HG02763 (cell line): ENCODE data around the gene ARR3.
"Not testable (repeated sequence)": the region's sequence is repeated elsewhere in the genome, so short reads cannot be mapped to it uniquely, and the experiment has no call there.

Source experiments
- ATAC-seq: cut with Tn5 transposase; IDR thresholded peaks from one replicate; pipeline ENCODE4 v1.9.1; 2021; ENCODE audit warnings: mild to moderate bottlenecking, moderate library complexity; ENCODE audit not compliant: unreplicated experiment

Gene ARR3

DNA sequence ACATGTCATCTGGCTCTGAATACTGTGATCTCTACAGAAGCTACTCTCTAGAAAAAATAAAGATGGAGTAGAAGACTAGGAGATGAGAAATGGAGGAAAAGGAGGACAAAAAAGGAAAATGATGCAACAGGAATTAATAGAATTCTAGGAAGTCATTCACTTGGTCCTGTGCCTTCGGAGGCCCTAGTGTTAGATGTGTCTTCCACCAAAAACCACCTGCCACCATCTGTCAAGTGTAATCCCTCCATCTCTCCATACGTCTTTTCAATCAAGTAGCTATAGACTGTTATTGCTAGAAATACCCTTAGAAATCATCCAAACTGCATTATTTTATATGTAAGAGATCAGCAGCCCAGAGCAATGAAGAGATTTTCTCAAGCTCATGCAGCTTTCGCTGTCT is 10.9 kb downstream of the ARR3 start:
- no peak for ATAC-seq

DNA sequence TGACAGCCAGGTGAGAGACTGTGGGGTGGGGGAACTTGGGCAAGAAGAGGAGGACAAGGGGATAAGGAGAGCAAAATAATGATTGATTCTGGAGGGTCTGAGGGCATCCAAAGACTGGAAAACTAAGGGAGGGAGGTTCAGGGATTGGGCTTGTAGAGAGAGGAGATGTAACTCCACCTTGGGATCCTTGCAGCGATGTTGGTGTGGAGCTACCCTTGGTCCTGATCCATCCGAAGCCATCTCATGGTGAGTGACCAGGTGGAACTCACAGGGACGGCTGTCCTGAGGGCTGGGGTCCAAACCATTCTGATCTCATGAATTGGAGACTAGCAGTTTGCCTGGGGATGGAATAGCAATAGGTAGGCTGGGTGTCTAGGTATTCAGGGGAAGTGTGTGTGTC is 12.4 kb downstream of the ARR3 start:
- no peak for ATAC-seq

DNA sequence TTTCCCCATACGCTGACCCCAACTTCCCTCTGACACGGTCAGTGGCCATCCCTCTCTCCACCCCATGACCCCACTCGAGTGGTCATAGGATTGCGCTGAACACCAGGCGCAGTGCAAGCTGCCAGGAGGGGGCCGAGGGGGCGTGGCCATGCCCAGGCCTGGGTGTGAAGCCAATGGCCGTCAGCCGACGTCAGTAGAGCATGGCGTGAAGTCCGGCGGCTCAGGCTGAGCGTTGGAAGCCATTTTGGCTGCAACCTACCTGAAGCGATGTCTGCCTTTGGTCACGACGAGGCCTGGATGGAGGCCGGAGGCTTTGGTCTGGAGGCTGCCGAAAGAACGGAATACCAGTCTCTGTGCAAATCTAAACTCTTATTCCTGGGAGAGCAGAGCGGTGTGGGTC is 13.8 kb downstream of the ARR3 start, which contains the start of gene RAB41:
TSS of gene RAB41 (plus strand) at position 222 of the 400 bp plus-strand sequence. CDS start at position 268, 46 bp downstream.
- ATAC-seq = no peak

DNA sequence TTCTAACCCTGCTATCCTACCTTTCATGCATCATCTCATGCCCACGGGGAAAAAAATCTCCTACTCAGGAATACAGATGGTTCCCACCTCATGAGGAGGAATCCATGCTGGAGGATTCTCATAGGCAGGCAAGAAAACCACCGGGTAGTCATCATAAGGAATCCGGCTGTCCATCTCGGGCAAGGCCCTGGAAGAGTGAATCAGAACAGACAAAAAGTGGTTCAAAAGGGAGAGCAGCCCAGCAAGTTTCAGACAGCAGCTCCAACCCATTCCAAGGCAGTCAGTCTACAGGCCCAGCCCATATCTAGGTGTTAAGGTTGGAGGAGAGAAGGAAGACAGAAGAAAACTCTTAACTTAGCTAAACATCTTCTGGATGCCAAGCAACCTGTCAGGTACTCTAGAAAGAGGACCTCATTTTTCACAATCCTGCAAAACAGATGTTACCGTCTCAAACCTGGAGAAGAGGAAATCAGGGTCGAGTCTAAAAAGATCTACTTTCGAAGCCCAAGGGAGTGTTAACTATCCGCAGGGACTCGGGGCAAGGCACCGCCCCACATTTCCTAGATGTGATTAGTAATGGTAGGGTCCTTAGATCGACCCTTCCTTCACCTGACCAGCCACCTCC is 21.1 kb downstream of the ARR3 start:
- ATAC-seq = no peak

DNA sequence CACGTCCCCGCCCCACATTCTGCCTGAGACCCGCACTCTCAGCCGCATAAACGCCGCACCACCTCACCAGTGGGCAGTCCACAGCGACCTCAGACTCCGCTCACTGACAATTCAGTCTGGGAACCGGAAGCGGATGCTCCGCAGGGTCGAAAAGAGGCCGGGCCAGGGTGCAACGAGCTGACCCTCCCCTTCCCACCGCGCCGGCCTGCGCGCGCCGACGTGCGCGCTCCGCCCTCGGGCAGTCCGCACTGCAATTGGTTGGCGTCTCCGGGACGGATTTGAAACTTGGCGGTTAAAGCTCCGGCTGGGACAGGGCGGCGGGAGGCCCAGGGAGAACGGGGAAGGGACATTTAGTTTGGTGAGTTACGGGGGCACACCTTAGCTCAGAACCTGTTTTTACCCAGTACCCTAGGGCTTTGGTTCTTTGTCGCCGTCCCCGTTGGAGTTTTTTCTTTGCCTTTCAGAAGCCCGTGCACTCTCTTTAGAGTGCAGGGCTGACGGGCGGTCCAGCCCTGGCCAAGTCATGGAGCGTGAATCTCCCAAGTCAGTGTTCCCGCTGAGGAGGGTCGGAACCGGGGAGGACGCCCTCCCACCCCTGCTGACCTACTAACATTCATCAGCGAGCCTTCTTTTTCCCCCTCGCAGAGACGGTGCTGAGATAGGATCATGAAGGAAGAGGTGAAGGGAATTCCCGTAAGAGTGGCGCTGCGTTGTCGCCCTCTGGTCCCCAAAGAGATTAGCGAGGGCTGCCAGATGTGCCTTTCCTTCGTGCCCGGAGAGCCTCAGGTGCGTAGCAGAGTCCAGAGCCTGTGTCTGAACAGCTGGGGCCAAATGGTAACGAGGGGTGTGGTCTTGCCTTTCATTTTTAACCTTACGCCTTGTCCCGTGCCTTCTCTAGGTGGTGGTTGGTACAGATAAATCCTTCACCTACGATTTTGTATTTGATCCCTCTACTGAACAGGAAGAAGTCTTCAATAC is 21.9 kb downstream of the ARR3 start, which contains the start of the genes KIF4A and PDZD11:
TSS of gene KIF4A (plus strand) at position 312 of the 978 bp plus-strand sequence. CDS start at position 667, 355 bp downstream.
TSS of gene PDZD11 (minus strand) at position 135 of the 978 bp plus-strand sequence. CDS start 586 bp downstream, outside the sequence.
- ATAC-seq = peak; percentile 92

DNA sequence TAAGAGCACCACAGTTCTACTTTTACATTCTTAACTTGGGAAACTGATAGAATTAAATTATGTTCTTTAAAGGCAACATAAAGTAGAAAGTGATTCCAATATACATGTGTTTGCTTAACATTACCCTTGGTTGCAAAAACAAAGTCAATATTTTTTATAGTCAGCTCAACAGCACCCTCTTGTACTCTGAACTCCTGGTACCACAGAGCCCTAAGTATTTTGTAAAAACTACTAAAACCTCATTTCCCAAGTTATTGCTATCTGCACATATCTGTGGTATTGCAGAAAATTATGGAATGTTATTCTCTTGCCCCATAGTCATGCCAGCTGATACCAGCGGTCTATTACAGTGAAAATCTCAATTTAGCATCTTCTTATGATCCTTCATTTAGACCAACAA is 24.7 kb downstream of the ARR3 start:
- ATAC-seq = no peak

DNA sequence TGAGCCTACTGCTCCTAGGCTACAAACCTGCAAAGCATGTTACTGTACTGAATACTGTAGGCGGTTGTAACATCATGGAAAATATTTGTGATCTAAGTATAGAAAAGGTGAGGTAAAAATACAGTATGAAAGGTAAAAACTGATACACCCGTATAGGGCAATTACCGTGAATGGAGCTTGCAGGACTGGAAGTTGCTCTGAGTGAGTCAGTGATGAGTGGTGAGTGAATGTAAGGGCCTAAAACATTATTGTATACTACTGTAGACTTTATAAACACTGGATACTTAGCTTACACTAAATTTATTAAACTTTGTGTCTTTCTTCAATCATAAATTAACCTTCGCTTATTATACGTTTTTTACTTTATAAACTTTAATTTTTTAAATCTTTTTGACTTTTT is 25.5 kb downstream of the ARR3 start:
- ATAC-seq = no peak

DNA sequence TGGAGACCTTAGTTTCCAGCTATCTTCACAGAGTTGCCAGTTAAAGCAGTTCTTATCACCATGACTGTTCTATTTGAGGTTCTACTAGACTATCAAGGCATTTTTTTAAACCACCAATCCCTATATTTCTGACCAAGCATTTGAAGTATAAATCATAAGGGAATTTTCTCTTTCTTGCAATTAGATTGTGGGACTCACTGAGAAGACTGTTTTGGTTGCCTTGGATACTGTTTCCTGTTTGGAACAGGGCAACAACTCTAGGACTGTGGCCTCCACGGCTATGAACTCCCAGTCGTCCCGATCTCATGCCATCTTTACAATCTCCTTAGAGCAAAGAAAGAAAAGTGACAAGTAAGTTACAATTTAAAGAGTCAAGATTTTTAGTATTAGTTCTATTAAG is 33.6 kb downstream of the ARR3 start:
- no peak for ATAC-seq

DNA sequence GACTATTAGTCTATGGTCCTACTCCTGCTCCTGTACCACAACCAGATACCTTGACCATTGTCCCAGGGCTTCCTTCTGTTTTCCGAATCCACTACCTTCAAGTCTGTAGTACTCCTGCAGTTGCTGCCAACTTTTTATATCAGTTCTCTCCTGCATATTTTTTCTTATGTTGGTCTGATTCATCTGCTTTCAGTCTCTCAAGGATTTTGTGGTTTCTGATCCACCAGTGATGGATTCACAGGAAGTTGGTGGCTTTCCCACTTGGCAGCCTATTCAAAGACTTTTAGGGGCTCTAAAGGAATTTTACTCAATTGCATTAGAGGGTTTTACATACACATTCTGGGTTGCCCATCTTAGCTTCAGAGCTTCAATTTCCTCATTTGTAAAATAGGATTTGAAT is 45.4 kb downstream of the ARR3 start:
- no peak for ATAC-seq

DNA sequence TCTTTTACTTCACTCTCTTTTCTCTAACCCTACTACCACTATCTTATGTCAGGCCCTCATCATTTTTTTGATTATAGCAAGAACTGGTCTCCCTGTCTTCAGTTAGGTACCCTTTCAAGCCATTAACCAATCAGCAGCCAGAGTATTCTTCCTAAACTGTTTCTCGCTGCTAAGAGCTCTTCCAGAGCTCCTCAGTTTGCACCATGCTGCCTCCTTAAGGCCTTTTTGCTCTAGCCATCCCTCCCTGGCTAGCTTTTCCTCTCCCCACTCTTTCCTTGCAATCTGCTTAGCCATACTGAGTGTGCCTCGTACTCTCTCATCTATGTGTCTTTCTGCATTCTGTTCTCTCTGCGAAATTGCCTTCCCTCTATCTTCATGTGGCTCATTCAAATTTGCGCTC is 54.6 kb downstream of the ARR3 start:
- no peak for ATAC-seq

DNA sequence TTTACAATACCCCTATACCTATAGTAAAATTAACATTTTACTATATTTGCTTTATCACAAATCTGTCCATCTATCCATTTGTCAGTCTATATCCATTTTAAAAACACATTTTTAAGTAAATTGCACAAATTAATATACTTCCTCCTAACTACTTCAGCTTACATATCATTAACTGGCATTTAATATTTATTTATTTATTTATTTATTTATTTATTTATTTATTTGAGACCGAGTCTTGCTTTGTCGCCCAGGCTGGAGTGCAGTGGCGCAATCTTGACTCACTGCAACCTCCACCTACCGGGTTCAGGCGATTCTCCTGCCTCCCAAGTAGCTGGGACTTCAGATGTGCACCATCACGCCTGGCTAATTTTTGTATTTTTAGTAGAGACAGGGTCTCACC is 55.5 kb downstream of the ARR3 start:
- ATAC-seq = not testable (repeated sequence)

DNA sequence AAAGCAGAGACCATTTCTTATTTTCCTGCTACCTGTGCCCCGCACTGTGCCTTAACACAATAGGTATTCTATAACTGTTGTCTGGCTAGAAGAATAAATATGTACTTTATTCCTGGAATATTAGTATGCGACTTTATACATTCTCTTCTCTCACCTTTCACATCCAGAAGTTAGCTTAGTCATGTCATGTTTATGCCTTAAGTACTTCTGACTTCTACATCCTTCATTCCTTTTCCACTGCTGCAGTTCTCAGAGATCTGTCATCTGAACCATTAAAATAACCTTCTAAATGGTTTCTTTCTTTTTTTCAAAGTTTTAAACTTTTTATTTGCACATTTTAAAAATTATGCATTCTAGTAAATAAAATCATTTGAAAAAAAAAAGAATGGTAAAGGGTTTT is 56.2 kb downstream of the ARR3 start:
- no peak for ATAC-seq

DNA sequence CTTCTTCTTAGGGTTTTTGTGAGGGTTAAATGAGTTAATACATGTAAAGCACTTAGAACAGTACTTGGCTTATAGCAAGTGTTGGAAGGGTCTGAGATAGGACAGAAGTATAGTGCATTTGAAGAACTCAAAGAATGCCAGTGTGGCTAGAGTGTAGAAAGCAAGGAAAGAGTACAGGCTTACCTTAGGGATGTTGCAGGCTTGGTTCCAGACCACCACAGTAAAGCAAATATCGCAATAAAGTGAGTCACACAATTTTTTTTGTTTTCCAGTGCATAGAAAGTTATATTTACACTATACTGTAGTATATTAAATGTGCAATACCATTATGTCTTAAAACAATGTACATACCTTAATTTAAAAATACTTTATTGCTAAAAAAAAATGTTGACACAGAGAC is 63.0 kb downstream of the ARR3 start:
- no peak for ATAC-seq
